MM.1S (cell line): Measurements from ENCODE around the gene DNER.

ENCODE experiments used
- DNase-seq: peaks from one replicate; pipeline ENCODE4 v3.0.0-alpha.2; 2015
- H2AFZ ChIP-seq: fragments of 300-600 bp; sonication (generic); 2 replicates; pipeline ENCODE4 v1.6.0; 2016; ENCODE audit warnings: antibody characterized with exemption, low read length
- H3F3A ChIP-seq: fragments of 300-600 bp; sonication (generic); 2 replicates; pipeline ENCODE4 v1.6.1; 2016; ENCODE audit warnings: mild to moderate bottlenecking, antibody characterized with exemption, low read length, moderate library complexity, mixed read lengths; ENCODE audit not compliant: insufficient read depth
- H3K27ac ChIP-seq: fragments of 300-600 bp; sonication (generic); 2 replicates; pipeline ENCODE4 v1.5.1; 2016; ENCODE audit warnings: mild to moderate bottlenecking, low read length
- H3K27me3 ChIP-seq: fragments of 300-600 bp; sonication (generic); replicated peaks from 2 replicates; pipeline ENCODE4 v1.6.0; 2016; ENCODE audit warnings: low read length; ENCODE audit not compliant: insufficient read depth
- H3K36me3 ChIP-seq: fragments of 300-600 bp; sonication (generic); replicated peaks from 2 replicates; pipeline ENCODE4 v1.6.1; 2016; ENCODE audit warnings: mild to moderate bottlenecking, low read length, mixed read lengths; ENCODE audit not compliant: insufficient read depth
- H3K4me1 ChIP-seq: fragments of 300-600 bp; sonication (generic); 2 replicates; pipeline ENCODE4 v1.6.1; 2016; ENCODE audit warnings: low read length, mixed read lengths
- H3K4me2 ChIP-seq: fragments of 300-600 bp; sonication (generic); 2 replicates; pipeline ENCODE4 v1.6.0; 2016; ENCODE audit warnings: low read depth, low read length
- H3K4me3 ChIP-seq: fragments of 300-600 bp; sonication (generic); 2 replicates; pipeline ENCODE4 v1.5.1; 2016; ENCODE audit warnings: low read length, mixed read lengths
- H3K79me2 ChIP-seq: fragments of 300-600 bp; sonication (generic); 2 replicates; pipeline ENCODE4 v1.6.1; 2016; ENCODE audit warnings: mixed run types, low read length, mixed read lengths
- H3K9ac ChIP-seq: fragments of 300-600 bp; sonication (generic); 2 replicates; pipeline ENCODE4 v1.6.1; 2016; ENCODE audit warnings: low read length, mixed read lengths
- H3K9me2 ChIP-seq: fragments of 300-600 bp; sonication (generic); replicated peaks from 2 replicates; pipeline ENCODE4 v1.6.1; 2016; ENCODE audit warnings: mild to moderate bottlenecking, low read length, mixed read lengths; ENCODE audit not compliant: insufficient read depth
- H3K9me3 ChIP-seq: fragments of 300-600 bp; sonication (generic); replicated peaks from 2 replicates; pipeline ENCODE4 v1.6.1; 2016; ENCODE audit warnings: mild to moderate bottlenecking, low read length, mixed read lengths; ENCODE audit not compliant: insufficient read depth
- H4K20me1 ChIP-seq: fragments of 300-600 bp; sonication (generic); 2 replicates; pipeline ENCODE4 v1.6.1; 2016; ENCODE audit warnings: mild to moderate bottlenecking, low read length, moderate library complexity, mixed read lengths; ENCODE audit not compliant: insufficient read depth
- CTCF ChIP-seq: fragments of 300-600 bp; sonication (generic); IDR thresholded peaks from 2 replicates; pipeline ENCODE4 v1.5.1; 2016; ENCODE audit warnings: antibody characterized with exemption, low read length, mixed read lengths
- EZH2 ChIP-seq: fragments of 300-600 bp; sonication (generic); optimal IDR thresholded peaks from 2 replicates; pipeline ENCODE3; 2017; ENCODE audit warnings: low read depth, mild to moderate bottlenecking, antibody characterized with exemption, low read length, mixed read lengths
- EZH2phosphoT487 ChIP-seq: fragments of 300-600 bp; sonication (generic); IDR thresholded peaks from 2 replicates; pipeline ENCODE4 v1.6.1; 2018; ENCODE audit warnings: antibody characterized with exemption, low read length

The DNER gene

GRCh38 chr2:229634601-229635370, 79.6 kb downstream of the DNER start:
- TF ChIP-seq CTCF (no peak), EZH2 (no peak), EZH2phosphoT487 (no peak)
- no peaks in the 10 kb centered on the region for H3K27me3 ChIP-seq
- H3K4me1 ChIP-seq = no peaks in the 10 kb centered on the region
- no peaks in the 10 kb centered on the region for H4K20me1 ChIP-seq
- no peak overlapping the region for H3K9ac ChIP-seq
- H3K27ac ChIP-seq = no peak overlapping the region
- H3K9me3 ChIP-seq = no peaks in the 10 kb centered on the region
- no peak for DNase-seq
- no peak overlapping the region for H3K4me2 ChIP-seq
- H3F3A ChIP-seq = no peaks in the 10 kb centered on the region
- no peaks in the 10 kb centered on the region for H3K36me3 ChIP-seq
- no peaks in the 10 kb centered on the region for H3K9me2 ChIP-seq
- no peaks in the 10 kb centered on the region for H3K79me2 ChIP-seq
- no peak overlapping the region for H3K4me3 ChIP-seq
- no peak overlapping the region for H2AFZ ChIP-seq

GRCh38 chr2:229633556-229633955, 80.8 kb downstream of the DNER start:
- Histone ChIP-seq H3K27me3 (no peaks in the 10 kb centered on the region), H3K9me3 (no peaks in the 10 kb centered on the region), H3K4me3 (no peak overlapping the region), H2AFZ (no peak overlapping the region), H3K79me2 (no peaks in the 10 kb centered on the region), H4K20me1 (no peaks in the 10 kb centered on the region), H3K36me3 (no peaks in the 10 kb centered on the region), H3K4me2 (no peak overlapping the region), H3K9me2 (no peaks in the 10 kb centered on the region), H3K4me1 (no peaks in the 10 kb centered on the region), H3K9ac (no peak overlapping the region), H3F3A (no peaks in the 10 kb centered on the region), H3K27ac (no peak overlapping the region)
- DNase-seq = no peak
- no peak for TF ChIP-seq EZH2phosphoT487
- no peak for TF ChIP-seq CTCF
- TF ChIP-seq EZH2 = no peak

GRCh38 chr2:229629039-229629438, 85.3 kb downstream of the DNER start:
- Histone ChIP-seq H3K9me2 (no peaks in the 10 kb centered on the region), H3K27me3 (no peaks in the 10 kb centered on the region), H3K9ac (no peak overlapping the region), H3K36me3 (no peaks in the 10 kb centered on the region), H3K79me2 (no peaks in the 10 kb centered on the region), H4K20me1 (no peaks in the 10 kb centered on the region), H3K9me3 (no peaks in the 10 kb centered on the region), H3K4me2 (no peak overlapping the region), H3F3A (no peaks in the 10 kb centered on the region), H2AFZ (no peak overlapping the region), H3K4me3 (no peak overlapping the region), H3K27ac (no peak overlapping the region), H3K4me1 (no peaks in the 10 kb centered on the region)
- no peak for DNase-seq
- TF ChIP-seq CTCF = no peak
- no peak for TF ChIP-seq EZH2phosphoT487
- TF ChIP-seq EZH2 = no peak
